ENCODE results near the gene NEUROD2. TPM values are rescaled to one million over a fixed set of nuclear protein-coding genes. Genes with fewer than 3 reads are reported as not detected.

NEUROD2 gene
- total and polyA plus RNA-seq, 4 donors: 1.6 to 14.1 (median 6.7) TPM

- Histone ChIP-seq H3K36me3 (ENCODE audit: control insufficient read depth, insufficient read depth, low read length) (no peaks in the 10 kb centered on the region), H3K9me3 (ENCODE audit: control insufficient read depth, insufficient read depth, low read length) (no peaks in the 10 kb centered on the region), H3K27ac (ENCODE audit: low read depth, low read length) (no peak overlapping the region), H3K4me1 (ENCODE audit: control insufficient read depth, insufficient read depth, low read length) (peaks cover 20% of the 10 kb centered on the region), H3K27me3 (ENCODE audit: control insufficient read depth, insufficient read depth, low read length) (peaks cover 31% of the 10 kb centered on the region), H3K4me3 (ENCODE audit: low read depth, low read length) (no peak overlapping the region)
- no peak for DNase-seq (ENCODE audit: low read depth in 4 of 6, low spot score in 6 of 6)
- 64% methylated on average over 7 of the region's 7 CpGs for WGBS (ENCODE audit: insufficient coverage)
Measured at GRCh38 chr17:39612935-39613464, 5.3 kb upstream of the NEUROD2 start.

GRCh38 chr17:39612291-39612894 lies 4.7 kb upstream of the NEUROD2 start:
- no peaks in the 10 kb centered on the region for H3K36me3 ChIP-seq (ENCODE audit: control insufficient read depth, insufficient read depth, low read length)
- peaks cover 23% of the 10 kb centered on the region for H3K4me1 ChIP-seq (ENCODE audit: control insufficient read depth, insufficient read depth, low read length)
- peak in 2 of 6 donors; percentile 31 to 73 for DNase-seq (ENCODE audit: low read depth in 4 of 6, low spot score in 6 of 6)
- H3K9me3 ChIP-seq (ENCODE audit: control insufficient read depth, insufficient read depth, low read length): no peaks in the 10 kb centered on the region
- no peak overlapping the region for H3K27ac ChIP-seq (ENCODE audit: low read depth, low read length)
- H3K4me3 ChIP-seq (ENCODE audit: low read depth, low read length): no peak overlapping the region
- WGBS (ENCODE audit: insufficient coverage): 52% methylated on average over 6 of the region's 22 CpGs
- peaks cover 37% of the 10 kb centered on the region for H3K27me3 ChIP-seq (ENCODE audit: control insufficient read depth, insufficient read depth, low read length)

- H3K27ac ChIP-seq (ENCODE audit: low read depth, low read length): no peak overlapping the region
- H3K36me3 ChIP-seq (ENCODE audit: control insufficient read depth, insufficient read depth, low read length): no peaks in the 10 kb centered on the region
- H3K27me3 ChIP-seq (ENCODE audit: control insufficient read depth, insufficient read depth, low read length): peaks cover 45% of the 10 kb centered on the region
- H3K4me3 ChIP-seq (ENCODE audit: low read depth, low read length): no peak overlapping the region
- DNase-seq (ENCODE audit: low read depth in 4 of 6, low spot score in 6 of 6): peak in 1 of 6 donors; percentile 85
- no peaks in the 10 kb centered on the region for H3K9me3 ChIP-seq (ENCODE audit: control insufficient read depth, insufficient read depth, low read length)
- WGBS (ENCODE audit: insufficient coverage): 85% methylated on average over 5 of the region's 9 CpGs
- H3K4me1 ChIP-seq (ENCODE audit: control insufficient read depth, insufficient read depth, low read length): peaks cover 26% of the 10 kb centered on the region
Measured at GRCh38 chr17:39611401-39612112, 3.8 kb upstream of the NEUROD2 start.

- Histone ChIP-seq H3K9me3 (ENCODE audit: control insufficient read depth, insufficient read depth, low read length) (no peaks in the 10 kb centered on the region), H3K4me3 (ENCODE audit: low read depth, low read length) (no peak overlapping the region), H3K36me3 (ENCODE audit: control insufficient read depth, insufficient read depth, low read length) (no peaks in the 10 kb centered on the region), H3K27me3 (ENCODE audit: control insufficient read depth, insufficient read depth, low read length) (peaks cover 65% of the 10 kb centered on the region), H3K4me1 (ENCODE audit: control insufficient read depth, insufficient read depth, low read length) (peaks cover 45% of the 10 kb centered on the region), H3K27ac (ENCODE audit: low read depth, low read length) (no peak overlapping the region)
- DNase-seq (ENCODE audit: low read depth in 4 of 6, low spot score in 6 of 6): no peak
- WGBS (ENCODE audit: insufficient coverage): 86% methylated on average over 2 of the region's 4 CpGs
Measured at GRCh38 chr17:39609416-39610025, 1.8 kb upstream of the NEUROD2 start.

GRCh38 chr17:39608142-39608981 lies 642 bp upstream of the NEUROD2 start:
- Histone ChIP-seq H3K4me1 (ENCODE audit: control insufficient read depth, insufficient read depth, low read length) (peaks cover 45% of the 10 kb centered on the region), H3K27me3 (ENCODE audit: control insufficient read depth, insufficient read depth, low read length) (peaks cover 74% of the 10 kb centered on the region), H3K4me3 (ENCODE audit: low read depth, low read length) (no peak overlapping the region), H3K27ac (ENCODE audit: low read depth, low read length) (no peak overlapping the region), H3K9me3 (ENCODE audit: control insufficient read depth, insufficient read depth, low read length) (no peaks in the 10 kb centered on the region), H3K36me3 (ENCODE audit: control insufficient read depth, insufficient read depth, low read length) (no peaks in the 10 kb centered on the region)
- 9% methylated on average over 6 of the region's 15 CpGs for WGBS (ENCODE audit: insufficient coverage)
- DNase-seq (ENCODE audit: low read depth in 4 of 6, low spot score in 6 of 6): peak in 2 of 6 donors; percentile 70 to 80

GRCh38 chr17:39607057-39607850 lies 466 bp downstream of the NEUROD2 start:
- Histone ChIP-seq H3K4me1 (ENCODE audit: control insufficient read depth, insufficient read depth, low read length) (peaks cover 39% of the 10 kb centered on the region), H3K36me3 (ENCODE audit: control insufficient read depth, insufficient read depth, low read length) (no peaks in the 10 kb centered on the region), H3K9me3 (ENCODE audit: control insufficient read depth, insufficient read depth, low read length) (no peaks in the 10 kb centered on the region), H3K27me3 (ENCODE audit: control insufficient read depth, insufficient read depth, low read length) (peaks cover 77% of the 10 kb centered on the region), H3K27ac (ENCODE audit: low read depth, low read length) (no peak overlapping the region), H3K4me3 (ENCODE audit: low read depth, low read length) (no peak overlapping the region)
- 0% methylated on average over 11 of the region's 40 CpGs for WGBS (ENCODE audit: insufficient coverage)
- DNase-seq (ENCODE audit: low read depth in 4 of 6, low spot score in 6 of 6): peak in 1 of 6 donors; percentile 41

- Histone ChIP-seq H3K4me1 (ENCODE audit: control insufficient read depth, insufficient read depth, low read length) (peaks cover 40% of the 10 kb centered on the region), H3K9me3 (ENCODE audit: control insufficient read depth, insufficient read depth, low read length) (no peaks in the 10 kb centered on the region), H3K36me3 (ENCODE audit: control insufficient read depth, insufficient read depth, low read length) (no peaks in the 10 kb centered on the region), H3K27ac (ENCODE audit: low read depth, low read length) (no peak overlapping the region), H3K4me3 (ENCODE audit: low read depth, low read length) (no peak overlapping the region), H3K27me3 (ENCODE audit: control insufficient read depth, insufficient read depth, low read length) (peaks cover 83% of the 10 kb centered on the region)
- WGBS (ENCODE audit: insufficient coverage): under 1% methylated on average over 66 of the region's 66 CpGs
- peak in 2 of 6 donors; percentile 16 to 67 for DNase-seq (ENCODE audit: low read depth in 4 of 6, low spot score in 6 of 6)
Measured at GRCh38 chr17:39606434-39607056, 1.2 kb downstream of the NEUROD2 start.

- no peaks in the 10 kb centered on the region for H3K9me3 ChIP-seq (ENCODE audit: control insufficient read depth, insufficient read depth, low read length)
- peak in 2 of 6 donors; percentile 47 to 57 for DNase-seq (ENCODE audit: low read depth in 4 of 6, low spot score in 6 of 6)
- WGBS (ENCODE audit: insufficient coverage): 1% methylated on average over 102 of the region's 102 CpGs
- peaks cover 88% of the 10 kb centered on the region for H3K27me3 ChIP-seq (ENCODE audit: control insufficient read depth, insufficient read depth, low read length)
- no peak overlapping the region for H3K4me3 ChIP-seq (ENCODE audit: low read depth, low read length)
- H3K27ac ChIP-seq (ENCODE audit: low read depth, low read length): no peak overlapping the region
- no peaks in the 10 kb centered on the region for H3K36me3 ChIP-seq (ENCODE audit: control insufficient read depth, insufficient read depth, low read length)
- H3K4me1 ChIP-seq (ENCODE audit: control insufficient read depth, insufficient read depth, low read length): peaks cover 44% of the 10 kb centered on the region
Measured at GRCh38 chr17:39605492-39606433, 2.0 kb downstream of the NEUROD2 start.

Measured in spinal cord (tissue), 10 donors.